NCI-H1417 (cell line): ENCODE data around the gene BSCL2.
"Not testable (repeated sequence)": the region's sequence is repeated elsewhere in the genome, so short reads cannot be mapped to it uniquely, and the experiment has no call there.

ENCODE experiments used
- DNase-seq, 3 experiments: peaks; one replicate each; lab custom pipeline; 2025; lab: John Stamatoyannopoulos, UW

Gene BSCL2

DNA sequence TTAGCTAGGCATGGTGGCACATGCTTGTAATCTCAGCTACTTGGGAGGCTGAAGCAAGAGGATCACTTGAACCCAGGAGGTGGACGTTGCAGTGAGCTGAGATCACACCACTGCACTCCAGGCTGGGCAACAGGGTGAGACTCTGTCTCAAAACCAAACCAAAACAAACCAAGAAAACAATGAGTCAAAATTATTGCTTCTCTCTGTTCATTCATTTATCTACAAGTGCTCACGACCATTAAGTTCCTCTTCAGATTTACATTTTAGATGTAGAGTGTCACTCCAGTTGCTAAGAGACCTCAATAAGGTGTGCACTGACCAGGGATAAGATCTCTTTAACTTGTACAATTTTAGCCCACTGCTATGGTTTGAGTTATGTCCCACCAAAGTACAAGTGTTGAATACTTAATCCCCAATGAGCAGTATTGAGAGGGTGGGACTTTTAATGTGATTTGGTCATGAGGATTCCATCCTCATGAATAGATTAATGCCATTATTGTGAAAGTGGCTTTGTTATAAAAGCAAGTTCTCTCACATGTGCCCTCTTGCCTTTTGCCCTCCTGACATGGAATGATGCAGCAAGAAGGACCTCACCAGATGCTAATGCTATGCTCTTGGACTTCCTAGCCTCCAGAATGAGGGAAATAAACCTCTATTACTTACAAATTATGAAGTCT is 12.2 kb upstream of the BSCL2 start:
- DNase-seq, result no peak

- no peak for DNase-seq
These were observed 9.6 kb upstream of the BSCL2 start for GRCh38 chr11:62716816-62717215.

GRCh38 chr11:62716206-62716605 is 9.0 kb upstream of the BSCL2 start:
- DNase-seq, result no peak

DNA sequence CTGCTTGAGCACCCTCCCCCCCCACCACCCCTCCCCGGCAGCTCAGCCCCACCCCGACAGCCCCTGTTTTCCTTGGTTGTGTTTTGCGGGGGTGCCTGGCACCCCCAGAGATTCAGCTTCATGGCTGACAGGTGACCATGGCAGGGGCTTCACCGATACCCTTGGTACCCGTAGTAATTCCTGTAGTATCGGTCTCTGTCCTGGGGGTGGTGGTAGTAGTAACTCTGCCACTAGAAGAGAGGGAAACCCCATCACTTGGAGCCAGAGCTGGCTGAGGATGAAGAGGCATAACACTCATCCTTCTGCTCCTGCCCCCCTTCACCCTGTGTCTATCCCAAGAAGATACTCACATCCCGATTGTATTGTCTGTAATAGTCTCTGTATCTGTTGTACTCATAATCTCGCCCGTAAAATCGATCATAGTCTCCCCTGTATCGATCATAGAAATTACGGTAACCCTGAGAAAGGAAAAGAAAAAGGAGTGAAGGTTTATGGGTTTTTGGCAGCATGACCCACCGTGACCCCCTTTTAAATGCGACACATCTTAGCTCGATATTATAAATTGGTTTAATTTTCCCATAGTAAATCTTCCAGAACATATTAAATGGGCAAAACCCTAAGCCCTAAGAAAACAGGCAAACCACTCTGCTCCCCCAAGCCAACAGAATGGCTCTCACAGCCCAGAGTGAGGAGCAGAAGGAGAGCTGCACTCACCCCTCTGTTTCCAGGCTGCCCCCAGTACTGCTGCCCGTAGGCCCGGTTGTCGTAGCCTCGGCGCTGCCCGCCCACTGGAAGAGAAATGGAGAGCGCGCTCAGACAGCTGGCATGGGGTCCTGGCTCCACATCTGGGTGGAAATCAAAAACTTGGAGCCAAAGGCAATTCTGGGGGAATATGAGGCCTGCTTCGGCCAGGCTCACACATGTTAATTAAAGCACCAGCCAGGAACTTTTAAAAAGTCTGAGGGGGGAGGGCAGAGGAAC is 8.2 kb upstream of the BSCL2 start:
- no peak for DNase-seq

DNA sequence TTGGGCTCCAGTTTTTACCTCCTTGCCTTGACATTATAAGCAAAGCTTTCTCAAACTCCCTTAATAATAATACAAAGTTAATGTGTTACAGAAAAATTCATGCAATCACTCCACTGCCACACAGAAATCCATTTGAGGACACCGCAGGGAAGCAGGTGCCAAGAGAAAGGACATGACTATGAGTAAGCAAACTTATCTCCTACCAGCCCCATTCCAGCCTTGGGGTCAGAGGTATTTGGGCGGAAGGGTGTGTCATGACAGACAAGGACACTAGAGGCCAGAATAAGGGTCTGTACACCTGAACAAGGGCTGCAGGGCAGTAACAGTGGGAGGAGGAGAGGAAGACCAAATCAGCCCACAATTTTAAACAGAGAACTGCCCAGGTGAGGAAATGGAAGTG is 6.1 kb upstream of the BSCL2 start:
- no peak for DNase-seq

DNA sequence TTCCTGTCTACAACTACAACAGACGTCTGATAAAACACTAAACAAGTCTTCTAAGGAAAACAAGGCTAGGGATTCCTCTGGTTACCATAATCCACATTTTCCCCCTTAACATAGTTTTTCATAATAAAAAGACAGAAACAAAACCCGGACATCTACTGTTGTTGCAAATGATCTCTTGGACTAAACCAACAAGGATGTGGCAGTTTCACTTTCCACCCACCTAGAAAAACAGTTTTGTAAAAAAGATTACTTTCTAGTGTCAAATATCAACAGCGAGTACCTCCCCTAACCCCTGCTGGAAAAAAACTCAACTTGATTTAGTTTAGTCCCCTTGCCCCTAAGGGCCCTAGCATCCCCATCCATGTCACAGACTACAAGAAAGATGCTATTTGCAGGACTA is 5.6 kb upstream of the BSCL2 start:
- no peak for DNase-seq

DNA sequence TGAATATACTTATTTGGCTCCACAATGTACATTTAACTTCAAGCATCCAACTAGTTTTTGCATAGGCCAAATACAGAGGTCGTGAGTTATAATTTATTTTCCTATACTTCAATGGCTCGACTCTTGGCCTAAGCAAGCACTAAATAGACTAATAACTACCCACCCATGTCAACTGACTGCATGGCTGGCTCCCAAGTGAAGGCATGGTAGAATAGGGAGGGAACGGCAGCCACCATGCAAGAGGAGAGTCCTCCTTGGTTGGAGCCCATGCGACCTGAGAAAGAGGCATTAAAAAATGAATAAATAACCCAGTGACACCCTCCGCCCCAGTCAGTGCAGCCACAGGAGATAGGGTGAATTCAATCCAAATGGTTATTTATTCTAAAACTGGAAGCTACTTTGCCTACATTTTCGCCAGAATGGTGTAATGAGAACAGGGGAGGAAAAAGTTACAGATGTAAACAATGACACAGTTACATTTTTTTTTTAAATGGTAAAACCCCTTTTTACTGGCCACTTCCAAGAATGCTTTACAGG is 5.1 kb upstream of the BSCL2 start:
- DNase-seq, result no peak

DNA sequence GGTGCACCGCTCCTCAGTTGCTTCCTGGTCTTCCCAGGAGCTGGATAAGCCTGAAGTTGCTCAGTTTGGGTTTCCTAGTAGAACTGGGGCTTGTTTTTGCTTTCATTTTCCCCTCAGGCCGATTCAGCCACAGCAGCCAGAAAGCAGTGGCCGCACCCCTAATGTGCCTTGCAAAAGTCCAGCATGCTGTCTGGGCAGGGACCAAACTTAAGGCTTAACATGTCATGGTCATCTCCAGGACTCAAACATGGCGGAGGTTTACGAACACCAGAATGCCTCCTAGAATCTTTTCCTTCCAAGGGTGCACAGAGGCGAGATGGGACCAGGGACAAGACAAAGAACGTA is 2.7 kb upstream of the BSCL2 start:
- no peak for DNase-seq

DNA sequence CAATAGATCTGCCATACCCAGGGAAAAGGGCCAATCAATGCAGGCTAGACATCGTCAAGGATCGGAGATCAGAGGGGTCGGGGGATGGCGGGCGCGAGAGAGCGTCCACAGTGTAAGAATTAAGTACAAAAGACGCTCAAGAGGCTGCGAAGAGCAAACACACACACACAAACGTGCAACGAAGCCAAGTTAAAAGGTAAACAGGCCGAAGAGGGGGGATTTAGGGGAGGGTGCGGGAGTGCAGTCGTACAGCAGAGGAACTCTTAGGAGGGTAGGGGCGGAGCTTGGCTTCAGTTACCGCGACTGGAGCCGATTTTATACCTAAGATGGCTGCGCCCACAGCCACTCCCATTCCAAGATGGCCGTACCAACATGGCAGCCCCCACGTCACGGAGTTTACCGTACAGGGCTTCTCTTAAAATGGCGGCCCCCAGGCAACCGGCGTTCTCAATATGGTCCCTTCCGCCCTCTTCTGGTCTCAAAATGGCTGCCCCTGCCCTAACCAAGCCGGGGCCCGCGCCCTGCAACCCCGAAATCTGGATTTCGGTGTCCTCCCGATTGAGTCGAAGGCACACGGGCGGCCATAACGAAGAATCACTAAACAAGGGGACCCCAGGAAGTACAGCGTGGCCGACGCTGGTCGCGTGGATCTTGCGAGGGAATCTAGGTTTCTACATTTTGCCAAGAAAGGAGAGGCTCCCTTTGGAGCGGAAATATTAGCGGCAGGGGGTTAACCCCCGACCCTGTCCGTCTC is 2.2 kb upstream of the BSCL2 start:
- peak; percentile 98 to 100 (median 99) for DNase-seq

- peak in 2 of 3 experiments; percentile 70 to 88 for DNase-seq
These were observed 1.6 kb upstream of the BSCL2 start for GRCh38 chr11:62708793-62709192.

- no peak for DNase-seq
These were observed 1.2 kb upstream of the BSCL2 start for GRCh38 chr11:62708392-62708791.

GRCh38 chr11:62706850-62707247 is 375 bp downstream of the BSCL2 start:
- no peak for DNase-seq

- DNase-seq, result peak; percentile 95 to 99 (median 99)
These were observed 1.1 kb downstream of the BSCL2 start for GRCh38 chr11:62705880-62706849.

DNA sequence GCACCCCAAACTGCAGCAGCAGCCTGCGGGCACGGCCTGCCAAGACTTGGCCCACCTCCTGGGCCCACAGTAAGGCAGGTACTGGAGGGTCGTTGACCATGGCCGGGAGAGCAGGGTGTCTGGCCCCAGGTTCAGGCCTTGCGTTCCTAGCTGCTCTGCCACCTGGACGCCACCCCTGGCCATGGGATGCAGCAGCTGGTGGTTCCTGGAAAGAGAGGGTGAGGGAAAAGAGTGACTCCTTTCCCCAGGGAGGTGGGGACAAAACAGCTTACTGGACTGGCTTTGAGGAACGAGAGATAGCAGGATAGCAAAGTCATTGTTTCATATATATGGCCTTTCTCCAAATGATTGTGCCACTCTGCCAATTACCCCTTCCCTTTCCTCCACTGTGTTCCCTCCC is 1.8 kb downstream of the BSCL2 start:
- peak; percentile 16 to 87 (median 76) for DNase-seq

DNA sequence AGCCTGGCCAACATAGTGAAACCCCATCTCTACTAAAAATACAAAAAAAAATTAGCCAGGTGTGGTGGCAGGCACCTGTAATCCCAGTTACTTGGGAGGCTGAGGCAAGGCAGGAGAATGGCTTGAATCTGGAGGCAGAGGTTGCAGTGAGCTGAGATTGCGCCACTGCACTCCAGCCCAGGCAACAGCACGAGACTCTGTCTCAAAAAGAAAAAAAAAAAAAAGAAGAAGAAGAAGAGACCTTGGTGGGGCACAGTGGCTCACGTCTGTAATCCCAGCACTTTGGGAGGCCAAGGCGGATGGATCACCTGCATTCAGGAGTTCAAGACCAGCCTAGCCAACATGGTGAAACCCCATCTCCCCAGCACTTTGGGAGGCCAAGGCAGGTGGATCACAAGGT is 3.3 kb downstream of the BSCL2 start:
- DNase-seq, result not testable (repeated sequence)

DNA sequence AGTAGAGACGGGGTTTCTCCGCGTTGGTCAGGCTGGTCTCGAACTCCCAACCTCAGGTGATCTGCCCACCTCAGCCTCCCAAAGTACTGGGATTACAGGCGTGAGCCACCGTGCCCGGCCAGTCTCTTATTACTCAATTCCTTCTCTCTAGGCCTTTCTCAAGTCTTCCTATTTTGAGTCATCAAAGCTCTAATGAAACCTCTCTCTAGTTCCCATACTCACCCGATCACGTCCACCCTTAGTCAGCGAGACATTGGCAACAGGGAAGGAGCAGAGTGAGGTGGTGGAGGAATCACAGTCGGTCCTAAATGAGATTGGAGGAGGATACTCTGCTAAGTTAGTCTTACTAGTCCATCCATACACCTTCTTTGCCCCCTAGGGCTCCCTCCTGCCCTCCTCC is 5.0 kb downstream of the BSCL2 start:
- DNase-seq, result no peak

DNA sequence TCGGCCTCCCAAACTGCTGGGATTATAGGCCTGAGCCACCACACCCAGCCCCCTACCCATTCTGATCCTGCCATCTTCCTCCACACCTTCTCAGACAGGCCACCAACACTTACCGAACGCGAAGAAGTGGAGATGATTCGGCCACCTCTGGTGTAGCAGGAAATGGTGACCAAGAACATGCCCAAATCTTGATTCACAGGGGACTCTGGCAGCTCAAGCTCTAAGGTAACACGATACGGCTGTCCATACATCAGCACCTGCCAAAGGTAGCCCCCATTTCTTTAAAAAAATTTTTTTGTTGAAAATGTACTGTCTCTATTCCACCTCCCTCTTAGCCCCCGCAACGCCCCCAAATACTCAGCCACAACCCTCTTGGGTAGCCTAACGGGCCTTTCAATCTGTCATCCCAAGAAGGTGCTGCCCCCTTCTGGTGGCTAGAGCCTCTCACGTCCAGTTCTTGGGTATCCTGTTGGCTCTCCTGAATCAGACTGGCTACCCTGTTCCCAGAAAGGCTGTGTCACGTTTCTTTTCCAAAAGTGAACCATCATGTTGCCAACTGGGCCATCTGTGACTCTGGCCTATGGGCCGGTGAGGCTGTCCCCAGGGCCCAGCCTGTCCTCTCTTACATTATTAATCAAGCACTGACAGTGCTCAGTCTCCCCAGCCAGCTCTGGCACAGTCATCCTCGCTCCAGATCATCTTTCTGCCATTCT is 12.6 kb downstream of the BSCL2 start:
- peak; percentile 30 to 80 (median 71) for DNase-seq

DNA sequence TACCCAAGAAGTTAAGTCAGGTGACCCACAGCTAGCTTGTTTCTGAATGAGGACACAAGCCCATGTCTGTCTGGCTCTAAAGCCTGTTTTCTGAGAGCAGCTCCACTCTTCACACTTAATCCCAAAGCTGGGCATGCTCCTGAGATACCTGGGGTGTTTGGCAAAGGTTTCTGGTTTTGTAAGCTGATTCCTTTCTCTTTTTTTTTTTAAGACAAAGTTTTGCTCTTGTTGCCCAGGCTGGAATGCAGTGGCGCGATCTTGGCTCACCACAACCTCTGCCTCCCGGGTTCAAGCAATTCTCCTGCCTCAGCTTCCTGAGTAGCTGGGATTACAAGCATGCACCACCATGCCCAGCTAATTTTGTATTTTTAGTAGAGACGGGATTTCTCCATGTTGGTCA is 13.6 kb downstream of the BSCL2 start:
- DNase-seq, result not testable (repeated sequence)

DNA sequence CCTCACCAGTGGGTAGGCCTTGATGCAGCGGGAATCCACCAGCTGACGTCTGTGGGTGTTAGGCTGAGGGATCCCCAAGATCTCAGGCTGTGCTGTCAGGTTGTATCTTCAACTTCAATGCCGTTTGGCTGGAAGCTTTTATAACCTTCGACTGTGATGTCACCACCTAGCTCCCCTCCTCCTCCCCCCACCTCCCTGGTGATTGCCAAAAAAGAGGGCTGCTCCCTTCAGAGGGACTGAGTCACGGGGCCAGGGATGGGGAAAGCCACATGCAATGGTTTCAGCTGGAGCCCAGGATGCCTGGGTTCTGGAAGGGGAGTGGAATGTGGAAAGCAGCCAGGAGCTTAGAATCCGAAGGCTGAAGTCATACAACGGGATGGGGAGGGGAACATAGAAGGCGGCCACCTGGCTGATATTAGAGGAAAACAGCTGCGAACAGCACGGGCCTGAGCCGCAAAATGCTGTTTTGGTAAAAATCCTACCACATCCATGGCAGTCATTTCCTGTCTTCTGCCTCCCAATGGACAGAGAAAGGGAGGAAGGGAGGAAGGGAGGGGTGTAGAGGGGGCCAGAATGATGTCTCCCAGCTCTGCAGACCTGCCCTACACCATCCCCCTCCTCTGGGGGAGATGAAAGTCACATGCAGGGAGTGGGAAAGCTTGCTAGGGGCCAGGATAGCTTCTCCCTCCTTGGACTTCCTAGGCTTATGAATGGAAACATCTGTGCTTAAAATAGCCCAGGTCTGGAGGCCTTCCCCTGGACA is 17.6 kb downstream of the BSCL2 start, which contains the start of gene LRRN4CL:
TSS of gene LRRN4CL (minus strand) at position 110 of the 763 bp plus-strand sequence. CDS start 1,022 bp downstream, outside the sequence.
- no peak for DNase-seq
